Natural killer cell (primary cell): ENCODE data around the gene PBOV1. TPM values are rescaled to one million over a fixed set of nuclear protein-coding genes. Genes with fewer than 3 reads are reported as not detected.

ENCODE experiments used
- ATAC-seq, 3 donors: fragments of 150-1000 bp in 2 of 3; fragments of 200-7000 bp in 1 of 3; cut with Tn5 transposase; 1 replicate in 1 of 3; 2 replicates in 2 of 3; pipeline ENCODE4 v1.10.0; 2021; ENCODE audit warnings: mild to moderate bottlenecking in 2 of 3, moderate library complexity in 2 of 3
- DNase-seq, 2 donors: peaks; one replicate each; pipeline versions ENCODE4 v3.0.0 to v3.0.0-alpha.2; 2013 to 2021; ENCODE audit warnings: mixed read lengths in 1 of 2
- H3K27ac ChIP-seq: one replicate; pipeline ENCODE4 v1.5.1; 2013; ENCODE audit warnings: mild to moderate bottlenecking, low read length
- H3K27me3 ChIP-seq: one replicate; pipeline ENCODE4 v1.6.1; 2013; ENCODE audit warnings: low read length; ENCODE audit not compliant: control insufficient read depth, insufficient read depth
- H3K36me3 ChIP-seq: one replicate; pipeline ENCODE4 v1.6.1; 2013; ENCODE audit warnings: low read length; ENCODE audit not compliant: control insufficient read depth, insufficient read depth
- H3K4me1 ChIP-seq: one replicate; pipeline ENCODE4 v1.6.1; 2013; ENCODE audit warnings: low read length; ENCODE audit not compliant: control insufficient read depth, insufficient read depth
- H3K4me3 ChIP-seq: one replicate; pipeline ENCODE4 v1.5.1; 2013; ENCODE audit warnings: low read length
- H3K9me3 ChIP-seq: one replicate; pipeline ENCODE4 v1.6.1; 2013; ENCODE audit warnings: low read length; ENCODE audit not compliant: control insufficient read depth, insufficient read depth
- H3K27ac Mint-ChIP-seq, 2 donors: one replicate each; pipeline ENCODE4 v1.8.0; 2022; ENCODE audit warnings: mild to moderate bottlenecking in 2 of 2, mixed read lengths in 2 of 2, moderate library complexity in 1 of 2
- H3K27me3 Mint-ChIP-seq, 2 donors: one replicate each; pipeline ENCODE4 v1.8.0; 2022; ENCODE audit warnings: low read depth in 2 of 2, mixed read lengths in 2 of 2
- H3K36me3 Mint-ChIP-seq: one replicate; pipeline ENCODE4 v1.8.0; 2022; ENCODE audit warnings: mixed read lengths
- H3K4me1 Mint-ChIP-seq, 2 donors: one replicate each; pipeline ENCODE4 v1.8.0; 2022; ENCODE audit warnings: mixed read lengths in 2 of 2
- H3K4me3 Mint-ChIP-seq: one replicate; pipeline ENCODE4 v1.8.0; 2022; ENCODE audit warnings: mild to moderate bottlenecking, moderate library complexity, mixed read lengths
- H3K9me3 Mint-ChIP-seq, 2 donors: one replicate each; pipeline ENCODE4 v1.8.0; 2022; ENCODE audit warnings: mixed read lengths in 2 of 2
- WGBS: methylation state at CpG from one replicate; pipeline ENCODE4 v1.1.7; 2013; ENCODE audit warnings: missing lambda C conversion rate; ENCODE audit not compliant: insufficient coverage; 5-methylcytosine and 5-hydroxymethylcytosine counted together
- intact Hi-C: fragments of 100-400 bp; cut with micrococcal nuclease; formaldehyde crosslinking; loops from one replicate; pipeline ENCODE4 v1.14.2; 2022
- total RNA-seq, 4 donors: library from RNA; stranded (reverse); fragments of 120-200 nt in 1 of 4; gene quantifications; one replicate each; pipeline versions ENCODE4 v1.2.3 to v1.2.4, GENCODE V29; 2013 to 2022
- TF ChIP-seq, protein P1 (sequence below): fragments of 200-600 bp; IDR thresholded peaks from one replicate; pipeline ENCODE4 v1.8.0; 2022; ENCODE audit warnings: antibody characterized with exemption

Gene PBOV1
- total RNA-seq, 3 donors from 2014 or later (not counting 1 experiment from before 2014, with no cell fraction given) = not detected

DNA sequence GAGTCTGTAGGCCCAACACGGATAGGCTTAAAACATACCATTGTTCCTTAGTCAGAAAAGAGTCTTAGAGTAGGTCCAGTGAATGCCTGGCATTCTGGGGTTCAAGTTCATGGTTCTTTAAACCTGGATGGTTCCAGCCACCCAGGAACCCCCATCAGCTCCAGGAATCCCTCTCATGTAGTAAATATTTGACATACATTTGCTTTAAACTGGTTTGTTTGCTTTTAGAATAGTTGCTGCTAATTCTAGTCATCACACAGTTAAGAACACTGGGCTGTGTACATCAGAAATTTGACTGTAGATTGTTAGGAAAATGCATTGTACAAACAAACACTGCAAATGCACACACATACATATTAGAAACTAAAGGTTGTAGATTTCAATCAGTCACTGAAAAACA is 30.6 kb upstream of the PBOV1 start:
- WGBS = 58% methylated on average over 1 of the region's 1 CpG
- no peak for DNase-seq
- no peak for ATAC-seq
- H3K27me3 ChIP-seq = no peaks in the 10 kb centered on the region
- no peaks in the 10 kb centered on the region for H3K36me3 Mint-ChIP-seq
- H3K4me3 Mint-ChIP-seq = no peak overlapping the region
- H3K4me1 Mint-ChIP-seq = no peaks in the 10 kb centered on the region
- no peaks in the 10 kb centered on the region for H3K4me1 ChIP-seq
- no peak overlapping the region for H3K4me3 ChIP-seq
- TF ChIP-seq, protein P1, sequence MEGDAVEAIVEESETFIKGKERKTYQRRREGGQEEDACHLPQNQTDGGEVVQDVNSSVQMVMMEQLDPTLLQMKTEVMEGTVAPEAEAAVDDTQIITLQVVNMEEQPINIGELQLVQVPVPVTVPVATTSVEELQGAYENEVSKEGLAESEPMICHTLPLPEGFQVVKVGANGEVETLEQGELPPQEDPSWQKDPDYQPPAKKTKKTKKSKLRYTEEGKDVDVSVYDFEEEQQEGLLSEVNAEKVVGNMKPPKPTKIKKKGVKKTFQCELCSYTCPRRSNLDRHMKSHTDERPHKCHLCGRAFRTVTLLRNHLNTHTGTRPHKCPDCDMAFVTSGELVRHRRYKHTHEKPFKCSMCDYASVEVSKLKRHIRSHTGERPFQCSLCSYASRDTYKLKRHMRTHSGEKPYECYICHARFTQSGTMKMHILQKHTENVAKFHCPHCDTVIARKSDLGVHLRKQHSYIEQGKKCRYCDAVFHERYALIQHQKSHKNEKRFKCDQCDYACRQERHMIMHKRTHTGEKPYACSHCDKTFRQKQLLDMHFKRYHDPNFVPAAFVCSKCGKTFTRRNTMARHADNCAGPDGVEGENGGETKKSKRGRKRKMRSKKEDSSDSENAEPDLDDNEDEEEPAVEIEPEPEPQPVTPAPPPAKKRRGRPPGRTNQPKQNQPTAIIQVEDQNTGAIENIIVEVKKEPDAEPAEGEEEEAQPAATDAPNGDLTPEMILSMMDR = no peak
- no peak overlapping the region for H3K27ac ChIP-seq
- intact Hi-C loops = no loop called here
- H3K27me3 Mint-ChIP-seq = peaks cover 0 to 9% of the 10 kb centered on the region in 2 donors
- no peaks in the 10 kb centered on the region for H3K36me3 ChIP-seq
- no peaks in the 10 kb centered on the region for H3K9me3 ChIP-seq
- no peaks in the 10 kb centered on the region for H3K9me3 Mint-ChIP-seq
- H3K27ac Mint-ChIP-seq = no peak overlapping the region

DNA sequence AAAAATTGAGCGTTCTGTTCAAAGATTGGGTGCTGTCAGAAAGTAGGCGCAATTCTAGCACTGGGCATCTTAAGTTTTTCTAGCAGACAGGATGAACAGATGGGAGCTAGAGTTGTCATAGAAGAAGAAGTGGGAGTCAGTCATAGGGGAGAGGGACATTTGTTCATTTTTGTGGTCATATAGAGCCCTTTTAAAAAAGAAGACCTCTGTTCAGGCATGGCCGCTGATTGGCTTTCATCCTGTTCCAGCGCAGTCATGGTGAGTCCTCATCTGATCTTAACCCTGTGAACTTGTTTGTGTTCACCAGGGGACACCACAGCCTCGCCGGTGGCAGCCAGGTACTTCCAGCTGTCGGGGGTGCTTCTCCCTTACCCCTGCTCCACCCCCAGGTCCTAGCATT is 29.7 kb upstream of the PBOV1 start:
- TF ChIP-seq, protein P1 = no peak
- Histone ChIP-seq H3K27me3 (no peaks in the 10 kb centered on the region), H3K4me1 (no peaks in the 10 kb centered on the region), H3K9me3 (no peaks in the 10 kb centered on the region), H3K27ac (no peak overlapping the region), H3K4me3 (no peak overlapping the region), H3K36me3 (no peaks in the 10 kb centered on the region)
- Mint-ChIP-seq H3K27ac (no peak overlapping the region), H3K4me1 (no peaks in the 10 kb centered on the region), H3K4me3 (no peak overlapping the region), H3K9me3 (no peaks in the 10 kb centered on the region), H3K36me3 (no peaks in the 10 kb centered on the region), H3K27me3 (peaks cover 4 to 8% of the 10 kb centered on the region in 2 donors)
- ATAC-seq (no peak), DNase-seq (no peak)
- intact Hi-C loops = no loop called here
- 88% methylated on average over 7 of the region's 7 CpGs for WGBS

DNA sequence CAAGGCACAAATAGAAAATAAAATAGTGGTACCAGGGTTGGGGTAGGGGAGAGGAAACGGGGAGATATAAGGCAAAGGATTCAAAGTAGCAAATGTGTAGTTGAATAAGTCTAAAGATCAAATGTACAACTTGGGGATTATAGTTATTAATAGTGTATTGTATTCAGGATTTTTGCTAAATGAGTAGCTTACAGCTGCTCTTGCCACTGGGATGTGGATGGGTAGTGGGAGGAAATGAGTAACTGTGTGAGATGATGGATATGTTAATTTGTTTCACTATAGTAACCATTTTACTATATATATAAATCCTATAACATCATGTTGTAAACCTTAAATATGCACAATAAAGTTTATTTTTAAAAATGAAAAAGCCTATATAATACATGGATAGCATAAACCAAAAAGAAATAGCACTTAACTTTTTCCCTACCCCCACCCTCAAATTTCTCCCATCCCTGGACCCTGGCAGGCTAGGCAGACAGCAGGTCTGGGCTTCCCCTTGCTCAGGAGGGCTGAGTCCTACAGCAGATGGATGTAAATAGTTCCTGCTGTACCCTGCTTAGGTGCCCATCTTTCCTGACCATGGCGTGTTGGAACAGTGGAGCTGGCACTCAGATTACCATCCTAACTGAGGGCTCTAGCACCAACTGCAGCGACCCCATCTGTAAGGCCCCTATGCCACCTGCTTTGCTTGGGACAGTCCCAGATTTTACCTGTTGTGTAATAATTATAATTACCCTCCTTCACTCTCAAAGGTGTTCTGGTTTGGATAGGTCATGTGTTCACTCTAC is 28.6 kb upstream of the PBOV1 start:
- no peaks in the 10 kb centered on the region for H3K36me3 Mint-ChIP-seq
- intact Hi-C loops = no loop called here
- no peak overlapping the region for H3K4me3 Mint-ChIP-seq
- no peaks in the 10 kb centered on the region for H3K9me3 ChIP-seq
- no peaks in the 10 kb centered on the region for H3K27me3 ChIP-seq
- H3K4me1 Mint-ChIP-seq = no peaks in the 10 kb centered on the region
- no peak overlapping the region for H3K27ac Mint-ChIP-seq
- no peak overlapping the region for H3K27ac ChIP-seq
- 86% methylated on average over 3 of the region's 3 CpGs for WGBS
- H3K4me3 ChIP-seq = no peak overlapping the region
- no peaks in the 10 kb centered on the region for H3K9me3 Mint-ChIP-seq
- no peaks in the 10 kb centered on the region for H3K4me1 ChIP-seq
- DNase-seq (no peak), ATAC-seq (no peak)
- TF ChIP-seq, protein P1 = no peak
- H3K27me3 Mint-ChIP-seq = peaks cover 9 to 14% of the 10 kb centered on the region in 2 donors
- H3K36me3 ChIP-seq = no peaks in the 10 kb centered on the region

DNA sequence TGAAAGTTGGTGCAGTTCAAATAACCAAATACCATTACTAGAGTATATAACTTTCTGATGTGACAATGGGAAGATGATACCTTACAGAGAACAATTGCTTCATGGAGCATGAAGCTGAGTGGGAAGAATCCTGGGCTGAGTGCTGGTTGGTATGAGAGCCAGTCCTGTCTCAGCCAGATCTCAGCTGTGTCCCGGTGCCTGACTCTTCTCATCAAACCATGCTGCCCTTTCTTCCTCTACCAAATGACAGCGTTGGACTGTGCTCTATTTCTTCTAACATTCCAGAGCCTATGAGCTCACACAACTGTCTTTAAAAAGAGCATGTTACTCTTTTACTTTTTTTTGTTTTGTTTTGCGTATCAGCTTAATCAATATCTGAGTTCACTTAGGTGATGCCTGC is 27.5 kb upstream of the PBOV1 start:
- no peaks in the 10 kb centered on the region for H3K27me3 ChIP-seq
- ATAC-seq (no peak), DNase-seq (no peak)
- H3K27ac ChIP-seq = no peak overlapping the region
- H3K4me3 ChIP-seq = no peak overlapping the region
- H3K27ac Mint-ChIP-seq = no peak overlapping the region
- no peak overlapping the region for H3K4me3 Mint-ChIP-seq
- H3K9me3 ChIP-seq = no peaks in the 10 kb centered on the region
- 92% methylated on average over 3 of the region's 3 CpGs for WGBS
- intact Hi-C loops = no loop called here
- no peaks in the 10 kb centered on the region for H3K4me1 Mint-ChIP-seq
- H3K27me3 Mint-ChIP-seq = peaks cover 6 to 24% of the 10 kb centered on the region in 2 donors
- no peaks in the 10 kb centered on the region for H3K9me3 Mint-ChIP-seq
- TF ChIP-seq, protein P1 = no peak
- no peaks in the 10 kb centered on the region for H3K36me3 ChIP-seq
- H3K4me1 ChIP-seq = no peaks in the 10 kb centered on the region
- no peaks in the 10 kb centered on the region for H3K36me3 Mint-ChIP-seq
